IPS-18c (cell line): ENCODE data around the gene PSORS1C2.

Experiments used
- H3K4me3 ChIP-seq: 2 replicates; pipeline ENCODE4 v1.7.0; 2013; ENCODE audit warnings: low read depth, mild to moderate bottlenecking, low read length, moderate library complexity; ENCODE audit not compliant: insufficient read depth
- H3K9me3 ChIP-seq: one replicate; pipeline ENCODE4 v1.6.1; 2013; ENCODE audit warnings: mild to moderate bottlenecking, low read length, moderate library complexity; ENCODE audit not compliant: control insufficient read depth, insufficient read depth

The PSORS1C2 gene

GRCh38 chr6:31125162-31125561 is 13.7 kb downstream of the PSORS1C2 start:
- no peak overlapping the region for H3K4me3 ChIP-seq
- H3K9me3 ChIP-seq, result no peaks in the 10 kb centered on the region

- Histone ChIP-seq H3K9me3 (no peaks in the 10 kb centered on the region), H3K4me3 (no peak overlapping the region)
These were observed 15.8 kb downstream of the PSORS1C2 start for GRCh38 chr6:31122791-31123706.

GRCh38 chr6:31121131-31121790 is 17.6 kb downstream of the PSORS1C2 start:
- Histone ChIP-seq H3K4me3 (no peak overlapping the region), H3K9me3 (no peaks in the 10 kb centered on the region)

- no peaks in the 10 kb centered on the region for H3K9me3 ChIP-seq
- no peak within 1 kb of the TSS for H3K4me3 ChIP-seq
These were observed 18.5 kb downstream of the PSORS1C2 start, which contains the start of gene CDSN for GRCh38 chr6:31120151-31120915. CDSN (minus strand) TSS chr6:31120446; CDS start chr6:31120419, 27 bp downstream.

- H3K4me3 ChIP-seq, result no peak overlapping the region
- no peaks in the 10 kb centered on the region for H3K9me3 ChIP-seq
These were observed 20.7 kb downstream of the PSORS1C2 start for GRCh38 chr6:31118178-31118577.

- no peaks in the 10 kb centered on the region for H3K9me3 ChIP-seq
- H3K4me3 ChIP-seq, result no peak overlapping the region
These were observed 22.0 kb downstream of the PSORS1C2 start for GRCh38 chr6:31116661-31117385.

- Histone ChIP-seq H3K9me3 (no peaks in the 10 kb centered on the region), H3K4me3 (no peak overlapping the region)
These were observed 22.8 kb downstream of the PSORS1C2 start for GRCh38 chr6:31115941-31116560.

GRCh38 chr6:31114970-31115849 is 23.7 kb downstream of the PSORS1C2 start:
- peak overlapping the region; percentile 17; the same call in 1 of the 2 replicates for H3K4me3 ChIP-seq
- H3K9me3 ChIP-seq, result peaks cover 2% of the 10 kb centered on the region

GRCh38 chr6:31114541-31114878 is 24.4 kb downstream of the PSORS1C2 start, which contains the start of gene PSORS1C1:
PSORS1C1 (plus strand) TSS chr6:31114800; CDS start chr6:31129633, 14,833 bp downstream.
- peak within 1 kb of the TSS; percentile 17; the same call in 1 of the 2 replicates for H3K4me3 ChIP-seq
- peaks cover 4% of the 10 kb centered on the region for H3K9me3 ChIP-seq

GRCh38 chr6:31113861-31114540 is 24.9 kb downstream of the PSORS1C2 start:
- no peak overlapping the region for H3K4me3 ChIP-seq
- H3K9me3 ChIP-seq, result peaks cover 4% of the 10 kb centered on the region

- Histone ChIP-seq H3K9me3 (peaks cover 4% of the 10 kb centered on the region), H3K4me3 (no peak within 1 kb of the TSS)
These were observed 26.4 kb downstream of the PSORS1C2 start, which contains the start of gene C6orf15 for GRCh38 chr6:31112478-31112877. C6orf15 (minus strand) TSS chr6:31112575; CDS start chr6:31112555, 20 bp downstream.

GRCh38 chr6:31111712-31112111 is 27.2 kb downstream of the PSORS1C2 start:
- H3K9me3 ChIP-seq, result peaks cover 4% of the 10 kb centered on the region
- H3K4me3 ChIP-seq, result no peak overlapping the region

- H3K9me3 ChIP-seq, result peaks cover 4% of the 10 kb centered on the region
- no peak overlapping the region for H3K4me3 ChIP-seq
These were observed 27.9 kb downstream of the PSORS1C2 start for GRCh38 chr6:31110825-31111582.

GRCh38 chr6:31107052-31107451 is 31.8 kb downstream of the PSORS1C2 start:
- Histone ChIP-seq H3K9me3 (peaks cover 4% of the 10 kb centered on the region), H3K4me3 (no peak overlapping the region)
